Measurements from ENCODE around the gene CAMKK2.
"Not testable (repeated sequence)": the region's sequence is repeated elsewhere in the genome, so short reads cannot be mapped to it uniquely, and the experiment has no call there.

The CAMKK2 gene

GRCh38 chr12:121246893-121247557 lies 49.5 kb downstream of the CAMKK2 start:
- no peak for DNase-seq (ENCODE audit: low read depth in 2 of 2)

GRCh38 chr12:121245951-121246350 lies 50.6 kb downstream of the CAMKK2 start:
- DNase-seq (ENCODE audit: low read depth in 2 of 2) = no peak

GRCh38 chr12:121245031-121245430 lies 51.5 kb downstream of the CAMKK2 start:
- no peak for DNase-seq (ENCODE audit: low read depth in 2 of 2)

GRCh38 chr12:121241156-121241970 lies 55.1 kb downstream of the CAMKK2 start:
- DNase-seq (ENCODE audit: low read depth in 2 of 2) = no peak

GRCh38 chr12:121240484-121241101 lies 55.9 kb downstream of the CAMKK2 start:
- DNase-seq (ENCODE audit: low read depth in 2 of 2) = peak; percentile 87 to 90

GRCh38 chr12:121240062-121240420 lies 56.5 kb downstream of the CAMKK2 start:
- DNase-seq (ENCODE audit: low read depth in 2 of 2) = no peak

- no peak for DNase-seq (ENCODE audit: low read depth in 2 of 2)
Observed at GRCh38 chr12:121239351-121240061, 57.0 kb downstream of the CAMKK2 start.

- no peak for DNase-seq (ENCODE audit: low read depth in 2 of 2)
Observed at GRCh38 chr12:121238604-121239350, 57.7 kb downstream of the CAMKK2 start.

- DNase-seq (ENCODE audit: low read depth in 2 of 2) = no peak
Observed at GRCh38 chr12:121238086-121238485, 58.4 kb downstream of the CAMKK2 start.

- no peak for DNase-seq (ENCODE audit: low read depth in 2 of 2)
Observed at GRCh38 chr12:121237415-121237814, 59.1 kb downstream of the CAMKK2 start.

- DNase-seq (ENCODE audit: low read depth in 2 of 2) = no peak
Observed at GRCh38 chr12:121236776-121237175, 59.7 kb downstream of the CAMKK2 start.

- no peak for DNase-seq (ENCODE audit: low read depth in 2 of 2)
Observed at GRCh38 chr12:121233628-121234020, 62.9 kb downstream of the CAMKK2 start.

GRCh38 chr12:121232977-121233627 lies 63.4 kb downstream of the CAMKK2 start:
- no peak for DNase-seq (ENCODE audit: low read depth in 2 of 2)

- DNase-seq (ENCODE audit: low read depth in 2 of 2) = no peak
Observed at GRCh38 chr12:121232163-121232562, 64.3 kb downstream of the CAMKK2 start.

GRCh38 chr12:121230538-121230907 lies 66.0 kb downstream of the CAMKK2 start:
- no peak for DNase-seq (ENCODE audit: low read depth in 2 of 2)

- peak in 1 of 2 donors; percentile 36 for DNase-seq (ENCODE audit: low read depth in 2 of 2)
Observed at GRCh38 chr12:121229826-121230537, 66.5 kb downstream of the CAMKK2 start.

GRCh38 chr12:121228919-121229665 lies 67.4 kb downstream of the CAMKK2 start:
- no peak for DNase-seq (ENCODE audit: low read depth in 2 of 2)

- no peak for DNase-seq (ENCODE audit: low read depth in 2 of 2)
Observed at GRCh38 chr12:121227294-121227693, 69.2 kb downstream of the CAMKK2 start.

GRCh38 chr12:121226871-121227270 lies 69.6 kb downstream of the CAMKK2 start:
- DNase-seq (ENCODE audit: low read depth in 2 of 2) = not testable (repeated sequence)

GRCh38 chr12:121226399-121226798 lies 70.1 kb downstream of the CAMKK2 start:
- DNase-seq (ENCODE audit: low read depth in 2 of 2) = no peak
